ENCODE data around the gene ALKBH8.
"Not testable (repeated sequence)": the region's sequence is repeated elsewhere in the genome, so short reads cannot be mapped to it uniquely, and the experiment has no call there.

ALKBH8 gene

GRCh38 chr11:107567739-107568335, 2.3 kb upstream of the ALKBH8 start:
- H3K4me3 ChIP-seq (replicated peaks; ENCODE audit: low read depth, low read length), result no peak overlapping the region
- no peak for TF ChIP-seq CTCF (IDR thresholded peaks at IDR 0.05; ENCODE audit: insufficient read depth, low read length, poor library complexity, severe bottlenecking)
- DNase-seq (ENCODE audit: extremely low read depth, insufficient read length), result peak; percentile 16
- no peaks in the 10 kb centered on the region for H3K27me3 ChIP-seq (replicated peaks; ENCODE audit: control insufficient read depth, insufficient read depth, low read length)
- H3K36me3 ChIP-seq (ENCODE audit: control insufficient read depth, insufficient read depth, low read length), result no peaks in the 10 kb centered on the region

DNA sequence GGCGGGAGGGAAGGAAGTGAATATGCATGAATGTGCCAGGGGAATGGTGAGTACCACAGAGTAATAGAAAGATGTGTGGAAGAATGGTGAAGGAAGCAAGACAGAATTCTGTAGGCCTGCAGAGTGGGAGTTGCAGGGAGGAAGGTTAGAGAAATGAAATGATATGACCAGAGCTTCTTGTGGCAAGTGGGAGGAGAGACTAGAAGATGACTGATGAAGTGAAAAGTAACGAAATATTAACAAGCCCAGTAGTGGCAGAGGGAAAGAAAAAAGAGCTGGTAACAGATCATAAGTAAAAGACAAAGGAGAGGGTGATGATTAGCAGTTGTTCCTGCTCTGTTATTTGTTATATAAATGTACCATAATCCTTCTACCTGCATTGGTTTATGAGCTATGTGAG, 1.0 kb upstream of the ALKBH8 start:
- no peaks in the 10 kb centered on the region for H3K36me3 ChIP-seq (ENCODE audit: control insufficient read depth, insufficient read depth, low read length)
- no peak for DNase-seq (ENCODE audit: extremely low read depth, insufficient read length)
- no peak overlapping the region for H3K4me3 ChIP-seq (replicated peaks; ENCODE audit: low read depth, low read length)
- no peaks in the 10 kb centered on the region for H3K27me3 ChIP-seq (replicated peaks; ENCODE audit: control insufficient read depth, insufficient read depth, low read length)
- TF ChIP-seq CTCF (IDR thresholded peaks at IDR 0.05; ENCODE audit: insufficient read depth, low read length, poor library complexity, severe bottlenecking), result no peak

DNA sequence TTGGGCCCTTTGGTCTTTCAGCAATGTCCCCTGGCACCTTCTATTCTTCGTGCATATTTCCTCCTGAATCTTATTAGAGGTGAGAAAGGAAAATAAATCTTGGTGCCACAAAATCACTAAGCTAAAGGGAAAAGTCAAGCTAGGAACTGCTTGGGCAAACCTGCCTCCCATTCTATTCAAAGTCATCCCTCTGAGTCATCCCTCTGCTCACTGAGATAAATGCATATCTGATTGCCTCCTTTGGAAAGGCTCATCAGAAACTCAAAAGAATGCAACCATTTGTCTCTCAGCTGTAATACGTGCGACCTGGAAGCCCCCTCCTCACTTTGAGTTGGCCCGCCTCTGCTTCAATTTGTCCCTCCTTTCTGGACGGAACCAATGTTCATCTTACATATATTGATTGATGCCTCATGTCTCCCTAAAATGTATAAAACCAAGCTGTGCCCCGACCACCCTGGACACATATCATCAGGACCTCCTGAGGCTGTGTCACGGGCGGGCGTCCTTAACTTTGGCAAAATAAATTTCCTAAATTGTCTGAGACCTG, 493 bp upstream of the ALKBH8 start:
- not testable (repeated sequence) for DNase-seq (ENCODE audit: extremely low read depth, insufficient read length); H3K27me3 ChIP-seq (replicated peaks; ENCODE audit: control insufficient read depth, insufficient read depth, low read length); H3K36me3 ChIP-seq (ENCODE audit: control insufficient read depth, insufficient read depth, low read length)
- peak overlapping the region; percentile 92 for H3K4me3 ChIP-seq (replicated peaks; ENCODE audit: low read depth, low read length)

DNA sequence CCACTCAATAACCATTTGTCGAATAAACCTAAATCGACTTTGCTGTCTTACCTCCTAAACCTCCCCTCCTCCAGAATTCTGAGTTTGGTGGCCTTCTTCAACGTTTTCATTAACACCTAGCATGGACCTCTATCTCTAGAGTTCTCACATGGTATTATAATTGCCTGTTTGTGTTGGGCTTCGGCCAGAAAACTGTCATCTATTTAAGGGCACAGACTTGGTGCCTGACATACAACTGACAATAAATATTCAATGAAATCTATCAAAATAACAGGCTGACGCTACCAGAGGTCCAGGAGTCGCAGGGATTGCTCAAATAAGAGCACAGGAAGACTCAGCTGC, 687 bp downstream of the ALKBH8 start:
- no peak for TF ChIP-seq CTCF (IDR thresholded peaks at IDR 0.05; ENCODE audit: insufficient read depth, low read length, poor library complexity, severe bottlenecking)
- Histone ChIP-seq H3K36me3 (ENCODE audit: control insufficient read depth, insufficient read depth, low read length) (no peaks in the 10 kb centered on the region), H3K27me3 (replicated peaks; ENCODE audit: control insufficient read depth, insufficient read depth, low read length) (no peaks in the 10 kb centered on the region), H3K4me3 (replicated peaks; ENCODE audit: low read depth, low read length) (peak overlapping the region; percentile 92)
- no peak for DNase-seq (ENCODE audit: extremely low read depth, insufficient read length)

GRCh38 chr11:107563702-107564101, 1.8 kb downstream of the ALKBH8 start:
- Histone ChIP-seq H3K36me3 (ENCODE audit: control insufficient read depth, insufficient read depth, low read length) (no peaks in the 10 kb centered on the region), H3K27me3 (replicated peaks; ENCODE audit: control insufficient read depth, insufficient read depth, low read length) (no peaks in the 10 kb centered on the region), H3K4me3 (replicated peaks; ENCODE audit: low read depth, low read length) (no peak overlapping the region)
- peak; percentile 17 for DNase-seq (ENCODE audit: extremely low read depth, insufficient read length)
- TF ChIP-seq CTCF (IDR thresholded peaks at IDR 0.05; ENCODE audit: insufficient read depth, low read length, poor library complexity, severe bottlenecking), result peak; percentile 50

GRCh38 chr11:107562647-107563208, 2.8 kb downstream of the ALKBH8 start:
- no peak for DNase-seq (ENCODE audit: extremely low read depth, insufficient read length)
- TF ChIP-seq CTCF (IDR thresholded peaks at IDR 0.05; ENCODE audit: insufficient read depth, low read length, poor library complexity, severe bottlenecking), result no peak
- Histone ChIP-seq H3K36me3 (ENCODE audit: control insufficient read depth, insufficient read depth, low read length) (no peaks in the 10 kb centered on the region), H3K4me3 (replicated peaks; ENCODE audit: low read depth, low read length) (no peak overlapping the region), H3K27me3 (replicated peaks; ENCODE audit: control insufficient read depth, insufficient read depth, low read length) (no peaks in the 10 kb centered on the region)
